Measurements from ENCODE around the gene KLHL3.

DNA sequence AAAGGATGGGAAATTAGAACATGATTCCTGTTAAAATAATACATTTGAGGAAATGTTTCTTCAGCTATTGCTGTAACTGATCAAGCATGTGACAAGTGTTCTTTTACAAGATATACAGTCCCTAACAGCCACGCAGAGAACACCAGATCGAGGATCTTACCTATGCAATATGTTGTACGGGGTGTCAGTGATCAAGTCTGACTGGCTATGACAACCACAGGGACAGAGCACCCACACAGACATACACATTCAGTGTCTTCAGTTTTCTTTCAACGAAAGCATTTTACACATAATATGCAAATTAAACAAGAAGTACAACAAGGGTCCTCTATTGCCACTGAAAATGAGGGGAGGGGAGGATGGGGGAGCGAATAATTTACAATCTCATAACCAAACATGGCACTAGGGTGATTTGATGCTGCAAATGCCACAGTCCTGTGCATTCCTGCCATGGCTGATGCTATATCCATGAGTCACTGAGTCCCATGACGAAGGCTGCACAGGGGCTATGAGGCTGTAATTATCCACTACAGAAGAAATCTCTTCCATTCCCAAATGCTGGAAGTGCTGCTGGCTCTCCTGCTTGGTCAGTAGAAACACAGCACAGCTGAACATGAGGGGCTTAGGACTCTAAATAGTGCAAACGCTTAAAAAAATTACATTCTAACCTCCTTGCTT, 118.2 kb downstream of the KLHL3 start:
- TF ChIP-seq POLR2A (IDR thresholded peaks at IDR 0.05), result no peak
- TF ChIP-seq, protein P1, sequence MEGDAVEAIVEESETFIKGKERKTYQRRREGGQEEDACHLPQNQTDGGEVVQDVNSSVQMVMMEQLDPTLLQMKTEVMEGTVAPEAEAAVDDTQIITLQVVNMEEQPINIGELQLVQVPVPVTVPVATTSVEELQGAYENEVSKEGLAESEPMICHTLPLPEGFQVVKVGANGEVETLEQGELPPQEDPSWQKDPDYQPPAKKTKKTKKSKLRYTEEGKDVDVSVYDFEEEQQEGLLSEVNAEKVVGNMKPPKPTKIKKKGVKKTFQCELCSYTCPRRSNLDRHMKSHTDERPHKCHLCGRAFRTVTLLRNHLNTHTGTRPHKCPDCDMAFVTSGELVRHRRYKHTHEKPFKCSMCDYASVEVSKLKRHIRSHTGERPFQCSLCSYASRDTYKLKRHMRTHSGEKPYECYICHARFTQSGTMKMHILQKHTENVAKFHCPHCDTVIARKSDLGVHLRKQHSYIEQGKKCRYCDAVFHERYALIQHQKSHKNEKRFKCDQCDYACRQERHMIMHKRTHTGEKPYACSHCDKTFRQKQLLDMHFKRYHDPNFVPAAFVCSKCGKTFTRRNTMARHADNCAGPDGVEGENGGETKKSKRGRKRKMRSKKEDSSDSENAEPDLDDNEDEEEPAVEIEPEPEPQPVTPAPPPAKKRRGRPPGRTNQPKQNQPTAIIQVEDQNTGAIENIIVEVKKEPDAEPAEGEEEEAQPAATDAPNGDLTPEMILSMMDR (IDR thresholded peaks at IDR 0.05), result no peak

Data from right lobe of liver (tissue), 4 donors.